ENCODE measurements around the gene DDX1. TPM values are rescaled to one million over a fixed set of nuclear protein-coding genes. Genes with fewer than 3 reads are reported as not detected.

DDX1 gene
- total RNA-seq, 1 donor from 2014 or later = 105 TPM

- H3K9ac ChIP-seq (ENCODE audit: low read depth in 1 of 3, low read length in 3 of 3) = no peak overlapping the region
- no peaks in the 10 kb centered on the region for H3K9me3 ChIP-seq (ENCODE audit: control insufficient read depth in 3 of 3, low read length in 3 of 3)
- peaks cover 0 to 3% (median 3%) of the 10 kb centered on the region in 3 donors for H3K27me3 ChIP-seq (ENCODE audit: control insufficient read depth in 3 of 3, insufficient read depth in 3 of 3, low read length in 3 of 3)
- no peaks in the 10 kb centered on the region for H3K36me3 ChIP-seq (ENCODE audit: control insufficient read depth in 3 of 3, insufficient read depth in 3 of 3, low read length in 3 of 3)
- no peaks in the 10 kb centered on the region for H3K4me1 ChIP-seq (ENCODE audit: control insufficient read depth in 3 of 3, insufficient read depth in 3 of 3, low read length in 3 of 3)
- H3K27ac ChIP-seq (ENCODE audit: low read depth, low read length) = no peak overlapping the region
- H3K4me3 ChIP-seq (ENCODE audit: low read length in 3 of 3) = no peak overlapping the region
Measured at GRCh38 chr2:15671842-15672815, 80.5 kb downstream of the DDX1 start.

- no peaks in the 10 kb centered on the region for H3K36me3 ChIP-seq (ENCODE audit: control insufficient read depth in 3 of 3, insufficient read depth in 3 of 3, low read length in 3 of 3)
- H3K4me3 ChIP-seq (ENCODE audit: low read length in 3 of 3) = no peak overlapping the region
- no peaks in the 10 kb centered on the region for H3K4me1 ChIP-seq (ENCODE audit: control insufficient read depth in 3 of 3, insufficient read depth in 3 of 3, low read length in 3 of 3)
Measured at GRCh38 chr2:15672961-15673918, 81.6 kb downstream of the DDX1 start.

GRCh38 chr2:15673919-15674636 lies 82.4 kb downstream of the DDX1 start:
- Histone ChIP-seq H3K27me3 (ENCODE audit: control insufficient read depth in 3 of 3, insufficient read depth in 3 of 3, low read length in 3 of 3) (peaks cover 0 to 3% (median 3%) of the 10 kb centered on the region in 3 donors), H3K27ac (ENCODE audit: low read depth, low read length) (no peak overlapping the region), H3K9me3 (ENCODE audit: control insufficient read depth in 3 of 3, low read length in 3 of 3) (no peaks in the 10 kb centered on the region), H3K4me3 (ENCODE audit: low read length in 3 of 3) (no peak overlapping the region), H3K9ac (ENCODE audit: low read depth in 1 of 3, low read length in 3 of 3) (no peak overlapping the region), H3K36me3 (ENCODE audit: control insufficient read depth in 3 of 3, insufficient read depth in 3 of 3, low read length in 3 of 3) (no peaks in the 10 kb centered on the region), H3K4me1 (ENCODE audit: control insufficient read depth in 3 of 3, insufficient read depth in 3 of 3, low read length in 3 of 3) (no peaks in the 10 kb centered on the region)

More at GRCh38 chr2:15672961-15673918, 81.6 kb downstream of the DDX1 start:
- H3K9me3 ChIP-seq (ENCODE audit: control insufficient read depth in 3 of 3, low read length in 3 of 3) = no peaks in the 10 kb centered on the region
- H3K27me3 ChIP-seq (ENCODE audit: control insufficient read depth in 3 of 3, insufficient read depth in 3 of 3, low read length in 3 of 3) = peaks cover 0 to 3% (median 3%) of the 10 kb centered on the region in 3 donors
- no peak overlapping the region for H3K27ac ChIP-seq (ENCODE audit: low read depth, low read length)
- H3K9ac ChIP-seq (ENCODE audit: low read depth in 1 of 3, low read length in 3 of 3) = no peak overlapping the region

- H3K4me3 ChIP-seq (ENCODE audit: low read length in 3 of 3) = no peak overlapping the region
- no peak overlapping the region for H3K27ac ChIP-seq (ENCODE audit: low read depth, low read length)
- H3K27me3 ChIP-seq (ENCODE audit: control insufficient read depth in 3 of 3, insufficient read depth in 3 of 3, low read length in 3 of 3) = peaks cover 0 to 3% (median 3%) of the 10 kb centered on the region in 3 donors
- H3K9me3 ChIP-seq (ENCODE audit: control insufficient read depth in 3 of 3, low read length in 3 of 3) = no peaks in the 10 kb centered on the region
- H3K36me3 ChIP-seq (ENCODE audit: control insufficient read depth in 3 of 3, insufficient read depth in 3 of 3, low read length in 3 of 3) = no peaks in the 10 kb centered on the region
- H3K4me1 ChIP-seq (ENCODE audit: control insufficient read depth in 3 of 3, insufficient read depth in 3 of 3, low read length in 3 of 3) = no peaks in the 10 kb centered on the region
- H3K9ac ChIP-seq (ENCODE audit: low read depth in 1 of 3, low read length in 3 of 3) = no peak overlapping the region
Measured at GRCh38 chr2:15674637-15675455, 83.2 kb downstream of the DDX1 start.

GRCh38 chr2:15675456-15676195 lies 84.0 kb downstream of the DDX1 start:
- Histone ChIP-seq H3K9me3 (ENCODE audit: control insufficient read depth in 3 of 3, low read length in 3 of 3) (no peaks in the 10 kb centered on the region), H3K9ac (ENCODE audit: low read depth in 1 of 3, low read length in 3 of 3) (no peak overlapping the region), H3K27ac (ENCODE audit: low read depth, low read length) (no peak overlapping the region), H3K36me3 (ENCODE audit: control insufficient read depth in 3 of 3, insufficient read depth in 3 of 3, low read length in 3 of 3) (no peaks in the 10 kb centered on the region), H3K4me1 (ENCODE audit: control insufficient read depth in 3 of 3, insufficient read depth in 3 of 3, low read length in 3 of 3) (no peaks in the 10 kb centered on the region), H3K4me3 (ENCODE audit: low read length in 3 of 3) (no peak overlapping the region), H3K27me3 (ENCODE audit: control insufficient read depth in 3 of 3, insufficient read depth in 3 of 3, low read length in 3 of 3) (peaks cover 0 to 3% (median 3%) of the 10 kb centered on the region in 3 donors)

- Histone ChIP-seq H3K4me1 (ENCODE audit: control insufficient read depth in 3 of 3, insufficient read depth in 3 of 3, low read length in 3 of 3) (no peaks in the 10 kb centered on the region), H3K27ac (ENCODE audit: low read depth, low read length) (no peak overlapping the region), H3K36me3 (ENCODE audit: control insufficient read depth in 3 of 3, insufficient read depth in 3 of 3, low read length in 3 of 3) (no peaks in the 10 kb centered on the region), H3K27me3 (ENCODE audit: control insufficient read depth in 3 of 3, insufficient read depth in 3 of 3, low read length in 3 of 3) (peaks cover 0 to 3% (median 3%) of the 10 kb centered on the region in 3 donors), H3K9ac (ENCODE audit: low read depth in 1 of 3, low read length in 3 of 3) (no peak overlapping the region), H3K9me3 (ENCODE audit: control insufficient read depth in 3 of 3, low read length in 3 of 3) (no peaks in the 10 kb centered on the region), H3K4me3 (ENCODE audit: low read length in 3 of 3) (no peak overlapping the region)
Measured at GRCh38 chr2:15677141-15677843, 85.6 kb downstream of the DDX1 start.

- Histone ChIP-seq H3K27ac (ENCODE audit: low read depth, low read length) (no peak overlapping the region), H3K4me3 (ENCODE audit: low read length in 3 of 3) (no peak overlapping the region), H3K4me1 (ENCODE audit: control insufficient read depth in 3 of 3, insufficient read depth in 3 of 3, low read length in 3 of 3) (no peaks in the 10 kb centered on the region), H3K9ac (ENCODE audit: low read depth in 1 of 3, low read length in 3 of 3) (no peak overlapping the region), H3K36me3 (ENCODE audit: control insufficient read depth in 3 of 3, insufficient read depth in 3 of 3, low read length in 3 of 3) (no peaks in the 10 kb centered on the region), H3K27me3 (ENCODE audit: control insufficient read depth in 3 of 3, insufficient read depth in 3 of 3, low read length in 3 of 3) (peaks cover 0 to 3% (median 0%) of the 10 kb centered on the region in 3 donors), H3K9me3 (ENCODE audit: control insufficient read depth in 3 of 3, low read length in 3 of 3) (no peaks in the 10 kb centered on the region)
Measured at GRCh38 chr2:15678346-15678745, 86.7 kb downstream of the DDX1 start.

- H3K27ac ChIP-seq (ENCODE audit: low read depth, low read length) = no peak overlapping the region
- H3K9ac ChIP-seq (ENCODE audit: low read depth in 1 of 3, low read length in 3 of 3) = no peak overlapping the region
- H3K9me3 ChIP-seq (ENCODE audit: control insufficient read depth in 3 of 3, low read length in 3 of 3) = no peaks in the 10 kb centered on the region
- H3K27me3 ChIP-seq (ENCODE audit: control insufficient read depth in 3 of 3, insufficient read depth in 3 of 3, low read length in 3 of 3) = no peaks in the 10 kb centered on the region
- no peaks in the 10 kb centered on the region for H3K4me1 ChIP-seq (ENCODE audit: control insufficient read depth in 3 of 3, insufficient read depth in 3 of 3, low read length in 3 of 3)
- H3K4me3 ChIP-seq (ENCODE audit: low read length in 3 of 3) = no peak overlapping the region
- no peaks in the 10 kb centered on the region for H3K36me3 ChIP-seq (ENCODE audit: control insufficient read depth in 3 of 3, insufficient read depth in 3 of 3, low read length in 3 of 3)
Measured at GRCh38 chr2:15678909-15679308, 87.2 kb downstream of the DDX1 start.
